HEK293T (cell line): ENCODE results near the gene ZDHHC14.

Source experiments
- CTCF ChIA-PET: fragments of 350-600 bp; formaldehyde crosslinking; extraction: SDS; loops from one replicate; lab custom pipeline; 2021; ENCODE audit warnings: antibody characterized with exemption, inconsistent platforms; lab: Yijun Ruan, JAX
- POLR2A ChIA-PET: fragments of 350-600 bp; formaldehyde crosslinking; extraction: SDS; loops from one replicate; lab custom pipeline; 2020; ENCODE audit warnings: antibody characterized with exemption, inconsistent platforms; lab: Yijun Ruan, JAX
- DNase-seq: peaks from one replicate; pipeline ENCODE4 v3.0.0; 2012; ENCODE audit warnings: mixed read lengths; ENCODE audit errors: extremely low spot score
- ARNT ChIP-seq: fragments of 450-650 bp; IDR thresholded peaks from 2 replicates; pipeline ENCODE4 v1.6.1; 2017; ENCODE audit warnings: mild to moderate bottlenecking
- BHLHE40 ChIP-seq: fragments of 450-650 bp; IDR thresholded peaks from 2 replicates; pipeline ENCODE4 v1.6.1; 2016; ENCODE audit warnings: mild to moderate bottlenecking, moderate library complexity, borderline replicate concordance
- CTBP1 ChIP-seq: fragments of 450-650 bp; IDR thresholded peaks from 2 replicates; pipeline ENCODE4 v1.6.1; 2016; ENCODE audit warnings: borderline replicate concordance
- ELF4 ChIP-seq: fragments of 450-650 bp; IDR thresholded peaks from 2 replicates; pipeline ENCODE4 v1.6.1; 2017; ENCODE audit warnings: antibody characterized with exemption
- FOXA1 ChIP-seq: fragments of 450-650 bp; IDR thresholded peaks from 2 replicates; pipeline ENCODE4 v1.6.1; 2016; ENCODE audit warnings: mild to moderate bottlenecking
- FOXK2 ChIP-seq: fragments of 450-650 bp; IDR thresholded peaks from 2 replicates; pipeline ENCODE4 v1.6.1; 2016; ENCODE audit warnings: mild to moderate bottlenecking
- FOXM1 ChIP-seq: fragments of 450-650 bp; IDR thresholded peaks from 2 replicates; pipeline ENCODE4 v1.6.1; 2017; ENCODE audit warnings: mild to moderate bottlenecking, borderline replicate concordance
- HDGF ChIP-seq: fragments of 450-650 bp; IDR thresholded peaks from 2 replicates; pipeline ENCODE4 v1.6.1; 2017; ENCODE audit warnings: antibody characterized with exemption, borderline replicate concordance
- L3MBTL2 ChIP-seq: fragments of 450-650 bp; conservative IDR thresholded peaks from 2 replicates; pipeline ENCODE4 v1.6.1; 2016; ENCODE audit warnings: mild to moderate bottlenecking
- LEF1 ChIP-seq: fragments of 450-650 bp; IDR thresholded peaks from 2 replicates; pipeline ENCODE4 v1.6.1; 2017; ENCODE audit warnings: mild to moderate bottlenecking, borderline replicate concordance
- NFRKB ChIP-seq: fragments of 450-650 bp; IDR thresholded peaks from 2 replicates; pipeline ENCODE4 v1.6.1; 2016; ENCODE audit warnings: mild to moderate bottlenecking, moderate library complexity
- PKNOX1 ChIP-seq: fragments of 450-650 bp; IDR thresholded peaks from 2 replicates; pipeline ENCODE4 v1.6.1; 2016
- SP1 ChIP-seq: fragments of 450-650 bp; IDR thresholded peaks from 2 replicates; pipeline ENCODE4 v1.6.1; 2017
- SUZ12 ChIP-seq: fragments of 450-650 bp; IDR thresholded peaks from 2 replicates; pipeline ENCODE4 v1.6.1; 2016; ENCODE audit warnings: mild to moderate bottlenecking
- TARDBP ChIP-seq: fragments of 450-650 bp; IDR thresholded peaks from 2 replicates; pipeline ENCODE4 v1.6.1; 2016
- ZNF384 ChIP-seq: fragments of 450-650 bp; IDR thresholded peaks from 2 replicates; pipeline ENCODE4 v1.6.1; 2016

The ZDHHC14 gene

GRCh38 chr6:157665180-157665579 lies 284.2 kb downstream of the ZDHHC14 start:
- TF ChIP-seq SP1 (no peak), LEF1 (no peak), TARDBP (no peak), SUZ12 (no peak), NFRKB (no peak), HDGF (no peak), CTBP1 (no peak), PKNOX1 (no peak), ARNT (no peak), BHLHE40 (no peak), L3MBTL2 (no peak), ELF4 (no peak), FOXM1 (no peak), FOXK2 (no peak), FOXA1 (no peak), ZNF384 (no peak)
- DNase-seq, result no peak

GRCh38 chr6:157666729-157667128 lies 285.7 kb downstream of the ZDHHC14 start:
- TF ChIP-seq NFRKB, result no peak
- no peak for TF ChIP-seq FOXA1
- TF ChIP-seq PKNOX1, result peak; percentile 93
- no peak for TF ChIP-seq ELF4
- ChIA-PET CTCF (interaction anchor here (0.7 to 1.3 kb wide), 6 partner anchors 10 to 352 kb away, joined by 3 to 6 read pairs (median 4); no protein-coding TSS in a partner anchor), POLR2A (interaction anchor here (2.3 kb wide), 1 partner anchor 344 kb away, joined by 8 read pairs; the partner anchor contains the start of gene TMEM242)
- no peak for DNase-seq

More at GRCh38 chr6:157665180-157665579, 284.2 kb downstream of the ZDHHC14 start:
- ChIA-PET CTCF (interaction anchor here (1.4 kb wide), 1 partner anchor 51 kb away, joined by 3 read pairs; no protein-coding TSS in a partner anchor), POLR2A (interaction anchor here (2.3 kb wide), 1 partner anchor 342 kb away, joined by 8 read pairs; the partner anchor contains the start of gene TMEM242)

- CTCF ChIA-PET, result interaction anchor here (0.7 to 1.3 kb wide), 7 partner anchors 11 to 352 kb away, joined by 3 to 6 read pairs (median 3); no protein-coding TSS in a partner anchor
- TF ChIP-seq HDGF, result no peak
- peak; percentile 75 for TF ChIP-seq ZNF384
- no peak for TF ChIP-seq SUZ12
- POLR2A ChIA-PET, result no interaction called here
- DNase-seq, result peak; percentile 84
Observed at GRCh38 chr6:157667211-157668008, 286.4 kb downstream of the ZDHHC14 start.

- CTCF ChIA-PET, result interaction anchor here (0.7 to 1.0 kb wide), 2 partner anchors 56 to 327 kb away, joined by 3 read pairs; no protein-coding TSS in a partner anchor
- TF ChIP-seq PKNOX1, result no peak
- no peak for TF ChIP-seq TARDBP
- no peak for TF ChIP-seq ZNF384
- TF ChIP-seq ARNT, result no peak
- no peak for TF ChIP-seq CTBP1
- no peak for TF ChIP-seq L3MBTL2
- no peak for TF ChIP-seq SP1
- no peak for TF ChIP-seq LEF1
- no peak for TF ChIP-seq ELF4
- no peak for TF ChIP-seq FOXM1
- TF ChIP-seq BHLHE40, result no peak
- TF ChIP-seq FOXK2, result no peak
- POLR2A ChIA-PET, result no interaction called here
- DNase-seq, result no peak
Observed at GRCh38 chr6:157668009-157668401, 287.0 kb downstream of the ZDHHC14 start.

- POLR2A ChIA-PET, result interaction anchor here (1.2 kb wide), 1 partner anchor 345 kb away, joined by 3 read pairs; no protein-coding TSS in a partner anchor
- CTCF ChIA-PET, result interaction anchor here (1.2 kb wide), 1 partner anchor 20 kb away, joined by 3 read pairs; no protein-coding TSS in a partner anchor
Observed at GRCh38 chr6:157668713-157669112, 287.7 kb downstream of the ZDHHC14 start.

More at GRCh38 chr6:157668713-157669112, 287.7 kb downstream of the ZDHHC14 start:
- TF ChIP-seq ZNF384 (no peak), BHLHE40 (no peak), HDGF (no peak), SP1 (no peak), LEF1 (no peak), FOXK2 (no peak), ARNT (no peak), SUZ12 (no peak), L3MBTL2 (no peak), PKNOX1 (no peak), CTBP1 (no peak), FOXA1 (no peak), TARDBP (no peak), NFRKB (no peak), FOXM1 (no peak)
- no peak for DNase-seq
